ENCODE measurements around the gene RARB.

Gene RARB

DNA sequence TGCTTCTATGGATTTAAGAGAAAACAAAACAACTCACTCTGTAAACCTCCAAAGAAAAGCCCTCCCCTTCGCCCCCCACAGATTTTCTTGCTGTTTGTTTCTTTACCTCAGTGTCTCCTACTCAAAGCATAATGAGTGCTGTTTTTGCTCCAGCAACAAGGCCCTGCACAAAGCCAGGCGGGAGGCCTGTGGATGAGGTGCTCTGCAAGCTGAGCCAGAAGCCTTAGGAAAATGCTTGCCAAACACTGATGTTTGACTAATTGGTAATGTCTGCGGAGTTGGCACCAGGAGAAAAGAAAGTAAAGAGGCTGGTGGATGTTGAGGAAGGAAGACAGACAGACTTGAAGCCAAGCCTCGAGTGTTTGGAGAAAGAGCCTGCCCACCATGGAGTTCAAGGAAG, 99.7 kb downstream of the RARB start:
- no peaks in the 10 kb centered on the region for H3K27me3 ChIP-seq (ENCODE audit: control insufficient read depth in 1 of 2, insufficient read depth in 2 of 2, low read length in 2 of 2)
- no peak overlapping the region for H3K27ac ChIP-seq (ENCODE audit: low read length)
- H3K4me1 ChIP-seq (ENCODE audit: control insufficient read depth, insufficient read depth, low read length): no peaks in the 10 kb centered on the region
- no peak overlapping the region for H3K9ac ChIP-seq (ENCODE audit: low read length in 2 of 2)
- peaks cover 0 to 3% of the 10 kb centered on the region in 2 donors for H3K9me3 ChIP-seq (ENCODE audit: control insufficient read depth in 2 of 2, low read length in 2 of 2)
- no peak overlapping the region for H3K4me3 ChIP-seq (ENCODE audit: low read length in 2 of 2)
- no peaks in the 10 kb centered on the region for H3K36me3 ChIP-seq (ENCODE audit: control insufficient read depth in 2 of 2, insufficient read depth in 2 of 2, low read length in 2 of 2)

DNA sequence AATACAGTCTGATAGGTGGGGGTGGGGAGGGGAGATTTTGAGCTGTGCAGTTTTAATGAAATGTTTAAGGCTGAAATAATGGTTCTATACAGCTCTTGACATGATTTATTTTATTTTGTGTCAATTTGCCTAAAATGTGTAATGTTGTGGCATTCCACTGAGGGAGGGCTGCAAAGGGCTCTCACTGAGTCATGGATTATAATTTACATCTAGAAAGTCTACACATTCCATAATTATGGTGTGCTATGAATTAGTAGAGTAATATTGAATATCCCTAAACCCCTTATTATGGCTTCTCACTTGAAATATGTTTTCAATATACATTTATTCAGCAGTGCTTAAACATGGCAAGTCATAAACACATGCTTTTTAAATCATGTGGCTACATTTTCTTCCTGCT, 103.9 kb downstream of the RARB start:
- Histone ChIP-seq H3K36me3 (ENCODE audit: control insufficient read depth in 2 of 2, insufficient read depth in 2 of 2, low read length in 2 of 2) (no peaks in the 10 kb centered on the region), H3K27ac (ENCODE audit: low read length) (no peak overlapping the region), H3K9me3 (ENCODE audit: control insufficient read depth in 2 of 2, low read length in 2 of 2) (peaks cover 0 to 3% of the 10 kb centered on the region in 2 donors), H3K4me3 (ENCODE audit: low read length in 2 of 2) (no peak overlapping the region), H3K27me3 (ENCODE audit: control insufficient read depth in 1 of 2, insufficient read depth in 2 of 2, low read length in 2 of 2) (no peaks in the 10 kb centered on the region), H3K9ac (ENCODE audit: low read length in 2 of 2) (no peak overlapping the region), H3K4me1 (ENCODE audit: control insufficient read depth, insufficient read depth, low read length) (no peaks in the 10 kb centered on the region)

DNA sequence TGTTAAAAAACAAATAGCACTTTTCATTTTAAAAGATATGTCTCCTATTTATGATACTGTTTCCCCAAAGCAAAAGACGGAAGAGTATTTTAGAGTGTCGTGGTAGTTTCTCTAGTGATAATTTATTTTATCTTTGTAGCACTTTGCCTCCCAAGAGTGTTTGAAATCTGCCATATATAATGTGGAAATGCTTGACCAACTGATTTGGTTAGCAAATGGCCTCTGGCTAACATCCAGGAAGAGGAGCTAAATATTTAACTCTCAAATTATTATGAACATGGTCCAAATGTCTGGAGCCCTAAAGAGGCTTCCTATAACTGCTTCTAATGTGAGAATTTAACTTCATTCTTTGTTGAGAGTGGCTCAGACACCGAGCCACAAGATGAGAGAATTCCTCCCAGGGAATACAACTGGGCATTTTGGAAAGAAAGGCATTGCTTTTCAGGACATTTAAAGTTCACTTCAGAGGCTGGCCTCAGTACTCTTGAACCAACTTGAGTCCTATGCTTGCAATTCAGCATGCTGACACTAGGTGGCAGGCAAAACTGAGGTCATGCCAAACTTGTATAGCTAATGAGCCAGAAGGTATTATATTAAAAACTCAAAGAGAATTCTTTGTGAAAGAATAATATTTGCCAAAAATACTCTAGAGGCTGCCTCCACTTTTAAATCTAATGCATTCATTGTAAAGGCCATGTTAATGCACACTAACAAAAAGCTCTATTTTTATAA, 104.5 kb downstream of the RARB start:
- Histone ChIP-seq H3K36me3 (ENCODE audit: control insufficient read depth in 2 of 2, insufficient read depth in 2 of 2, low read length in 2 of 2) (no peaks in the 10 kb centered on the region), H3K27ac (ENCODE audit: low read length) (no peak overlapping the region), H3K4me1 (ENCODE audit: control insufficient read depth, insufficient read depth, low read length) (no peaks in the 10 kb centered on the region), H3K27me3 (ENCODE audit: control insufficient read depth in 1 of 2, insufficient read depth in 2 of 2, low read length in 2 of 2) (no peaks in the 10 kb centered on the region), H3K9ac (ENCODE audit: low read length in 2 of 2) (no peak overlapping the region), H3K4me3 (ENCODE audit: low read length in 2 of 2) (no peak overlapping the region), H3K9me3 (ENCODE audit: control insufficient read depth in 2 of 2, low read length in 2 of 2) (peaks cover 0 to 3% of the 10 kb centered on the region in 2 donors)

DNA sequence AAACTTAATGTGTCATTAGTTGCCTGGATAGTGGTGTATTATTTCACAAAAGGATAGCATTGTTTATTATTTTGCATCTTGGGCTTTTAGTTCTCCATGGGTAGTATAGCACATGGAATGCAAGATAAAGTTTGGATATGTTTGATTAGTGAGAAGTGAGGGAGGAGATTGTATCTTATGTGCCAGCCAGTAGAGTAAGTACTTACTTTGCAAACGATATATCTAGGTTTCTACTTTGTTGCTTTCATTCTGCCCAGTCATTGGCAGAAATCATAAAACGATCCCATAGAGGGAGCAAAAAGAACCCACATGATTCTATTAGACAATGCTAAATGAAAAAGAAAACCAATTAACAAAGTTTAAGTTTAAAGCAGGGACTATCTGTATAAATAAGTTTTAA, 105.3 kb downstream of the RARB start:
- no peaks in the 10 kb centered on the region for H3K27me3 ChIP-seq (ENCODE audit: control insufficient read depth in 1 of 2, insufficient read depth in 2 of 2, low read length in 2 of 2)
- no peak overlapping the region for H3K9ac ChIP-seq (ENCODE audit: low read length in 2 of 2)
- no peaks in the 10 kb centered on the region for H3K36me3 ChIP-seq (ENCODE audit: control insufficient read depth in 2 of 2, insufficient read depth in 2 of 2, low read length in 2 of 2)
- peaks cover 0 to 3% of the 10 kb centered on the region in 2 donors for H3K9me3 ChIP-seq (ENCODE audit: control insufficient read depth in 2 of 2, low read length in 2 of 2)
- no peak overlapping the region for H3K27ac ChIP-seq (ENCODE audit: low read length)
- H3K4me3 ChIP-seq (ENCODE audit: low read length in 2 of 2): no peak overlapping the region
- H3K4me1 ChIP-seq (ENCODE audit: control insufficient read depth, insufficient read depth, low read length): no peaks in the 10 kb centered on the region

DNA sequence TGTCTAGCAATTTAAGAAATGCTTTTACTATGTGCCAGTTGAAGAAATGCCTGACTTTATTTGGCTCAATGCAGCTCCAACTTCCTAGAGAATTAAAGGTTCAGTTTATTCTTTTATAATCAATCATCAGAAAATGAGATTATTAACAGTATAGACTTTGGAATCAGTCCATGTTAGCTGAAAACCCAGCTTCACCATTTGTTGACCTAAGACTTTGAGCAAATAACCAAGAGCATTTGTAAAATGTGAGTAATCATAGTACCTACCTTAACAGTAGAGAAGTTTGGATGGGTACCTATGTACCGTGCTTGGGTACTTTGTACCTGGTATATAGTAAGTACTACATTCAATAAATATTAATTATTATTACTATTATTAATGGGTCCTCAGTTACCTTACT, 105.9 kb downstream of the RARB start:
- Histone ChIP-seq H3K36me3 (ENCODE audit: control insufficient read depth in 2 of 2, insufficient read depth in 2 of 2, low read length in 2 of 2) (no peaks in the 10 kb centered on the region), H3K4me3 (ENCODE audit: low read length in 2 of 2) (no peak overlapping the region), H3K27me3 (ENCODE audit: control insufficient read depth in 1 of 2, insufficient read depth in 2 of 2, low read length in 2 of 2) (no peaks in the 10 kb centered on the region), H3K4me1 (ENCODE audit: control insufficient read depth, insufficient read depth, low read length) (no peaks in the 10 kb centered on the region), H3K9ac (ENCODE audit: low read length in 2 of 2) (no peak overlapping the region), H3K9me3 (ENCODE audit: control insufficient read depth in 2 of 2, low read length in 2 of 2) (peaks cover 0 to 3% of the 10 kb centered on the region in 2 donors), H3K27ac (ENCODE audit: low read length) (no peak overlapping the region)

DNA sequence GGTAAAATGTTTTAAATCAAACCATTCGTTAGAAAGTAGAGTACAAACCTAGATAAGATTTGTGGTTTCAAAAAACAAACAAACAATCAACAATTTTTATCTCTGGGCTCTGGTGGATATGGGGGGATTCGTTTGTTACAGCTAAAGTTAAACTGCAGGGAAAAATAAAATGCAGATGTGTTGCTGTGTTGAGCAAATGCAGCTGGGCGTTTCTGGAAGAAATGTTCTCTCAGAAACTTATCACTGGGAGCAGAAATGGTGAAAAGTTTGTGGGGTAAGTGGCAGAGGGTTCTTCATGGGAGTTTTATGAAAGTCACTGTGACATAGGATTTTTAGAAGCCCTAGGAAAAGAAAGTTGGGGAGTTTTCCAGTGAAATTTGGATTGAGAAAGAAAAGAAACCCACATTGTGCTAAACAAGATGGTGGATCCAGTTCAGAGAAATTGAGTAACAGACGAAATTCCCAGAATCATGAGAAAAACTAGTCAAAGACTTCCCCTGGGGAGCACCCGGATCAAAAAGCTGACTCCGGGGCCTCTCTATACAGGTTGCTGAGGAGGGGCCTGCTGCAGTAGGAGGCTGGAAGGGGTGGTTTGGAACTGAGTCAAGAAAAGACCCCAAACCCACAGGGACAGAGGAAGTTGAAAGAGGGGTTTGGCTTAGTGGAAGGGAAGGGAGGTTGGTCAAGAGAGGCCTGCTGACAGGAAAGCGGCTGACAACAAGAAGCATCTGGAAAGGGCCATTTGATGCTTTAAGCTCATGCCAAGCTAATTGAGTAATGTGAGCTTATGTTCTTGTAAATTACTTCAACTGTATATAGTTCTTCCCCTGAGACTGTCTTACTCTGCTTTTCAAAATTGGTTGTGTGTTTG, 108.7 kb downstream of the RARB start:
- no peak overlapping the region for H3K9ac ChIP-seq (ENCODE audit: low read length in 2 of 2)
- no peak overlapping the region for H3K4me3 ChIP-seq (ENCODE audit: low read length in 2 of 2)

DNA sequence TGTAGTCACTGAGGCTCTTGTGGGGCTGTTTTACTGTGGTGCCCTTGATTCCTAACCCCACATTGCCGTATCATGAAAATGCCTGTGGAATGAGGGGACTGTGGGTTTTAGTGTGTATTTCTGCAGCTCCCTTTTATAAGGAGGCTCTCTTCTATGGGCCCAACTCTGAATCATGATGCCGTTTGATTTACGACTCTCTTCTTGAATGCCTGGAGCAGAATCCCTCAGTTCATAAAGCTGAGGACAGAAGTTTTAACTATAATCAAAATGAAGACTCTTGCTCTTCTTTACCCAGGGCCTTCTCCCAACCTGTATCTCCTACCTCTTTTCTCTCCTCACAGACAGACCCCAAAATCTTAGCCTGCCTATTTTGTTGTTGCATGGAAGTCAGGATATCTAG, 109.5 kb downstream of the RARB start:
- no peaks in the 10 kb centered on the region for H3K27me3 ChIP-seq (ENCODE audit: control insufficient read depth in 1 of 2, insufficient read depth in 2 of 2, low read length in 2 of 2)
- H3K9ac ChIP-seq (ENCODE audit: low read length in 2 of 2): no peak overlapping the region
- no peaks in the 10 kb centered on the region for H3K36me3 ChIP-seq (ENCODE audit: control insufficient read depth in 2 of 2, insufficient read depth in 2 of 2, low read length in 2 of 2)
- H3K9me3 ChIP-seq (ENCODE audit: control insufficient read depth in 2 of 2, low read length in 2 of 2): no peaks in the 10 kb centered on the region
- no peak overlapping the region for H3K4me3 ChIP-seq (ENCODE audit: low read length in 2 of 2)
- no peaks in the 10 kb centered on the region for H3K4me1 ChIP-seq (ENCODE audit: control insufficient read depth, insufficient read depth, low read length)
- no peak overlapping the region for H3K27ac ChIP-seq (ENCODE audit: low read length)

More for the DNA sequence above, 108.7 kb downstream of the RARB start:
- no peak overlapping the region for H3K27ac ChIP-seq (ENCODE audit: low read length)
- H3K4me1 ChIP-seq (ENCODE audit: control insufficient read depth, insufficient read depth, low read length): no peaks in the 10 kb centered on the region
- peaks cover 0 to 3% of the 10 kb centered on the region in 2 donors for H3K9me3 ChIP-seq (ENCODE audit: control insufficient read depth in 2 of 2, low read length in 2 of 2)
- H3K36me3 ChIP-seq (ENCODE audit: control insufficient read depth in 2 of 2, insufficient read depth in 2 of 2, low read length in 2 of 2): no peaks in the 10 kb centered on the region
- no peaks in the 10 kb centered on the region for H3K27me3 ChIP-seq (ENCODE audit: control insufficient read depth in 1 of 2, insufficient read depth in 2 of 2, low read length in 2 of 2)

DNA sequence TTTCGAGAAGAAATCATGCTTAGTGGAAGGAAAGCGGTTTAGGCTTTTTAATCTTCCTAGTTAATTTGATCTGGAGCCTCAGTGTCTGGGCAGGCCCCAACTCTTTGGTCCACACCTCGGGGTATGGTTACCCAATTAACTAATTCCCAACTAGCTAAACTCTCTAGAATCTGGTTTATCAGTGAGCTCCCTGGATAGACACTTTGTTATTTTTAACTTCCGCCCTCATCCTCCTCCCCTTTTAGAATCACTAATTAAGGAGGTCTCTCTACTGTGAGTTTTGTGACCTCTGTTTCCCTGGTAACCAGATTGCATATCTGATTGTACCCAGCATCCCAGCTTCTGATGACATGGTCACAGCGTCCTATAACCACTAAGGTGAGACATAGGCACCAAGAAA, 112.2 kb downstream of the RARB start:
- Histone ChIP-seq H3K36me3 (ENCODE audit: control insufficient read depth in 2 of 2, insufficient read depth in 2 of 2, low read length in 2 of 2) (no peaks in the 10 kb centered on the region), H3K9ac (ENCODE audit: low read length in 2 of 2) (no peak overlapping the region), H3K4me3 (ENCODE audit: low read length in 2 of 2) (no peak overlapping the region), H3K27me3 (ENCODE audit: control insufficient read depth in 1 of 2, insufficient read depth in 2 of 2, low read length in 2 of 2) (no peaks in the 10 kb centered on the region), H3K9me3 (ENCODE audit: control insufficient read depth in 2 of 2, low read length in 2 of 2) (no peaks in the 10 kb centered on the region), H3K27ac (ENCODE audit: low read length) (no peak overlapping the region), H3K4me1 (ENCODE audit: control insufficient read depth, insufficient read depth, low read length) (no peaks in the 10 kb centered on the region)

DNA sequence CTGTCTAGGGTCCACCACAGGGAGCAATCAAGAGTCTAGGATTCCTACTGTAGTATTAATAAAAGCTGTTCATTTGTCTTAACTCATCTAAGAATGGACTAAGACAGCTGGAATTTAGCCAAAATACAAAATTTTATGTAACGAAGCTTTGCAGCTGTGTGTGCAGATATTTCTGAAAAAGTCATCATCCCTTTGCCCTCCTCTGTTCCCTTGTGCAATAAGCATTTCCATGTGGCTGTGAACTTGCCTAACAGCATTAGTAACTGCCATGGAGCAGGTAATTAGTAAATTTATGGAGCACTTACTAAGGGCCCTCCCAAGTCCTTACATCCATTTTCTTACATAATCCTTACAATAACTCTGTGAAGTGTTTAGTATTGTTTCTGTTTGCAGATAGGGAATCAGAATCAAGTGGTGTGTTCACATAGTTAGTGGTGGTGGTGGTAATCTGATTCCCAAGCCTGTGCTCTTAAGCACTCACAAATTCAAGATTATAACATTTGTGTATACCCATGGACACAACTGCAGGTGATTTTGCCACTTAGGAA, 114.5 kb downstream of the RARB start:
- Histone ChIP-seq H3K36me3 (ENCODE audit: control insufficient read depth in 2 of 2, insufficient read depth in 2 of 2, low read length in 2 of 2) (no peaks in the 10 kb centered on the region), H3K9me3 (ENCODE audit: control insufficient read depth in 2 of 2, low read length in 2 of 2) (no peaks in the 10 kb centered on the region), H3K27ac (ENCODE audit: low read length) (no peak overlapping the region), H3K4me3 (ENCODE audit: low read length in 2 of 2) (no peak overlapping the region), H3K4me1 (ENCODE audit: control insufficient read depth, insufficient read depth, low read length) (no peaks in the 10 kb centered on the region), H3K9ac (ENCODE audit: low read length in 2 of 2) (no peak overlapping the region), H3K27me3 (ENCODE audit: control insufficient read depth in 1 of 2, insufficient read depth in 2 of 2, low read length in 2 of 2) (no peaks in the 10 kb centered on the region)

DNA sequence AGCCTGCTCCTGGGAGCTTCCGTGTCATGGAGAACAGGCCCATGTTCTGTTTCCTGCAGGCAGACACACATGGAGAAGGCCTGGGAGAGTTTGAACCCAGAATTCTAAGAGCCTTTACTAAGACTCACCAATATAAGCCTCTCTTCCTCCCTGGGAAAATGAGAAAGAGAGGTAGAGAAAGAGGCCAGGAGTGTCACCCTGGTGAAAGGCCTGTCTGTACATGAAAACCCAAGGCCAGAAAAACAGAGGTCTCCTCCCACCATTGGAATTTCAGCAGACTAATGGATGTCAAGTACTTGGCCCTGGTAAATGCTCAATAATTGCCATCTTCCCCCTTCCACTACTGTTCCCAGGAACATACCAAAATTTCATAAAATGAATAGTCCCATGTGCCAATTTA, 119.0 kb downstream of the RARB start:
- H3K36me3 ChIP-seq (ENCODE audit: control insufficient read depth in 2 of 2, insufficient read depth in 2 of 2, low read length in 2 of 2): no peaks in the 10 kb centered on the region
- no peaks in the 10 kb centered on the region for H3K4me1 ChIP-seq (ENCODE audit: control insufficient read depth, insufficient read depth, low read length)
- no peak overlapping the region for H3K9ac ChIP-seq (ENCODE audit: low read length in 2 of 2)

More for the DNA sequence above, 119.0 kb downstream of the RARB start:
- no peaks in the 10 kb centered on the region for H3K27me3 ChIP-seq (ENCODE audit: control insufficient read depth in 1 of 2, insufficient read depth in 2 of 2, low read length in 2 of 2)
- no peak overlapping the region for H3K27ac ChIP-seq (ENCODE audit: low read length)
- H3K4me3 ChIP-seq (ENCODE audit: low read length in 2 of 2): no peak overlapping the region
- no peaks in the 10 kb centered on the region for H3K9me3 ChIP-seq (ENCODE audit: control insufficient read depth in 2 of 2, low read length in 2 of 2)

Measured in stomach smooth muscle (tissue), 2 donors.